T-helper 9 cell (primary cell): ENCODE measurements around the gene EMILIN3.

Experiments
- DNase-seq: peaks from one replicate; pipeline ENCODE4 v3.0.0-alpha.2; 2020
- total RNA-seq, 2 donors: gene quantifications; one replicate each; lab custom pipeline; 2026; lab: John Stamatoyannopoulos, UW

The EMILIN3 gene
- total RNA-seq = 0 to 0.07 reads per million in 2 donors

GRCh38 chr20:41366546-41367392 is at the start of gene EMILIN3:
Gene EMILIN3, minus strand, starts transcription at chr20:41366818. Its CDS starts 184 bp downstream, at chr20:41366634.
- DNase-seq = no peak

DNA sequence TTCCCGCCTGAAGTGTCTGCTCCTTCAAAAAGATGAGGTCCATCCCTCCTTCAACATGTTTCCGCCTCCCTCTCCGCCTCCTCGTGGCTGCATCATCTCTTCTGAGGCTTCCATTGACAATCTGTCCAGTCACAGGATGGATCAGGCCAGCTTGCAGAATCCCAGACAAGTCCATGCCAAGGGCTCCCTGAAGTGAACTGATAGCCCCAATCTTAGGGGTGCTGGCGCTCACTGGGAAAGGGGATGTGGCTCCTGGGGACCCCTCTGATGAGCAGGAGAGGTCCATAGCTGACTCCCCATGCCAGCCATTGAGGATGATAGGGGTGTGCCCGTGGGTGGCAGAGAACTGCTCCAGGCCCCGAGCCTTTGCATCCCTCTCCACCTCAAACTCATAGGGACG is 48.6 kb upstream of the EMILIN3 start:
- DNase-seq = no peak

DNA sequence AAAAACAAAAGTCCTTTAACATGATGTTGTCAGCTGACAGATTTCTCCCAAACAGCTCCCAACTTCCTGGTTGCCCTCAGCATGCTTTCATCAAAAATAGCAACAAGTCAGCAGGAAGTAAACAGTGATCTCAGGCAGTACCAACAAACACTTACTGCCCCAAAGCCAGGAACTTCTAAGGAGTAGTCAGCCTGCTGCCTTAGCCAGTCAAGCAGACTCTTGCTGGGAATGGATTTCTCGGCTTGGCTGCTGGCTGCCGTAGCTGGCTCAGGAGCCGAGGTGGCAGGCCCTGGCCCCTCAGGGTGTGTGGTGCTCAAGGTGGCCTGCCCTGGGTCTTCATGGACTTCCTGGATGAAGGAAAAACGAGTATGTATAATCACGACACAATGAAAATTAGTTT is 46.6 kb upstream of the EMILIN3 start:
- DNase-seq = no peak

- DNase-seq = no peak
These were observed 45.9 kb upstream of the EMILIN3 start for GRCh38 chr20:41412324-41413120.

- no peak for DNase-seq
These were observed 44.8 kb upstream of the EMILIN3 start for GRCh38 chr20:41411391-41411847.

- DNase-seq = no peak
These were observed 42.4 kb upstream of the EMILIN3 start for GRCh38 chr20:41408986-41409385.

- no peak for DNase-seq
These were observed 41.7 kb upstream of the EMILIN3 start for GRCh38 chr20:41408156-41408794.

DNA sequence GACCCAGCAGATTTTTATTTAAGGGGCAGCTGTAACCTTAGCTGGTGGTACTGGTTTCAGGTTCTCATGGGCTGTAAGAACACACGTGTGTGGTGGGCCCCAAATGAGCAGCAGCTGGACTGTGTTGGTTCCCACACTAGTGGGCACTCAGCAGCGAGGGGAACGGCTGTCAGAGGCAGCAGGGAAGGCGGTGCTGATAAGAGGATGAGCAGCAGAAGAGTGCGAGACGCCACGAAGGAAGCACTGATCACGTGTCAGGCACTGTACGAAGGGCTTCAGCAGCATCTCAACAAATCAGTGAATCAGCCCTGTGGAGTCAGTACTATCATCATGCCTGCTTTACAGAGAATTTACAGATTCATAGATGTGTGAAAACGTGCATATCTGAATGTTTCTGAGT is 41.0 kb upstream of the EMILIN3 start:
- no peak for DNase-seq

DNA sequence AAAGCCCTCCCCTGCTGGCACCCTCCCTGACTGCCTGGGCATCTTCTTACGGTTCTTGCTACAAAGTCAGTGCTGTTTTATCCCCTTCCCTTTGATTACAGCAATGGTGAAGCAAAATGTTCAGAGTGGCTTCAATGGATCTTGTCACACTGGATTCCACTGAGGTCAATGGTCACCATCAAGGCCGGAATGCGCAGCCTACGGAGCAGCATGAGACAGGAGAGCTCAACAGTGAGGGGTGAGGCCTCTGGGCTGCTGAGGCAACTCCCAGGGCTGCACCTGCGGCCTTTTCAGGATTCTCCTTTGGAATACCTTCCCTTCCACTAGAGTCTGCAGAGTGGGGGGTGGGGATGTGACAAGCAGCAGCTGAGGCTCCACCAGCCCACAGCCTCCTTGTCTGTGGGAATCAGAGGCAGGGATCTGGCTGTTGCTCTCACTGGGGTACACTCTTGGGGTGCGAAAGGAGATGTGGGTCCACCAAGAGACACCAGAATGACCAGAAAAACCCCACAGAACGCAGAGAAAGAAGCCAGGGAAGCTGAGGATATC is 40.4 kb upstream of the EMILIN3 start:
- DNase-seq = no peak

GRCh38 chr20:41406353-41406752 is 39.7 kb upstream of the EMILIN3 start:
- DNase-seq = no peak

DNA sequence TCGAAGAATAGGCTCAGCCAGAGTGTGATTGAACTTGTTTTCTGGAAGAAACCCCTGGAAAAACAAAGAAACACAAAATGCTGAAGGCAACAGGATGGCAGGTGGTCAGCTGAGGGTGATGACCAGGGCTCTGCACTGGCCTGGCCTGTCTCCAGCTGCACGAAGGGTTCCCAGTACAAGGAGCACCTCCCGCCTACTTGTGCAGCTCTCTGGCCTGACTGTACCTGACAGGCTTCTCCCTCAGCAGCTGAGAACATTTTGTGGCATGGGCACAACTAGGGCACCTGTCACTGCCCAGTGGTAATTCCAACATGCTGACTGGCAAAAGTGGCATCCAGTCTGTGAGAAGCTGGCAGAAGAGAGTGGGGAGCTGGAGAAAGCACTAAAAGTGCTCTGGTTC is 38.8 kb upstream of the EMILIN3 start:
- DNase-seq = no peak

- DNase-seq = no peak
These were observed 37.0 kb upstream of the EMILIN3 start for GRCh38 chr20:41403604-41404003.

DNA sequence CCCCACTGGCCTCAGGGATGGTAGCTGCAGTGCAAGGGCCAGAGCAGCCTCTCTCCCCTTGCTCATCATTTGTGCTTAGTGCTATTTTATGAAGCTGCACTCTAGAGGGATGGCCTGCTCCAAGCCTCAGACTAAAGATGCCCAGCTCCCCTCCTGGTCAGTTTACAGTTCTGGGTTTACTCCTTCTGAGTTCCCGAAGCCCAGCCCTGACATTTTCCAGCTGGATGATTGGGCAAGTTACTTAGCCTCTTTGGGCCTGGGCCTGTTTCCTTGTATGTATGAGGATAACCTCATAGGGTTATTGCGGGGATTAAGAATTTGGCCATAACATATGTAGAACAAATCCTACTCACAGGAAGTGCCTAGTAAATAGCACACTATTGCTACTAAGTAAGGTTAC is 31.8 kb upstream of the EMILIN3 start:
- no peak for DNase-seq

DNA sequence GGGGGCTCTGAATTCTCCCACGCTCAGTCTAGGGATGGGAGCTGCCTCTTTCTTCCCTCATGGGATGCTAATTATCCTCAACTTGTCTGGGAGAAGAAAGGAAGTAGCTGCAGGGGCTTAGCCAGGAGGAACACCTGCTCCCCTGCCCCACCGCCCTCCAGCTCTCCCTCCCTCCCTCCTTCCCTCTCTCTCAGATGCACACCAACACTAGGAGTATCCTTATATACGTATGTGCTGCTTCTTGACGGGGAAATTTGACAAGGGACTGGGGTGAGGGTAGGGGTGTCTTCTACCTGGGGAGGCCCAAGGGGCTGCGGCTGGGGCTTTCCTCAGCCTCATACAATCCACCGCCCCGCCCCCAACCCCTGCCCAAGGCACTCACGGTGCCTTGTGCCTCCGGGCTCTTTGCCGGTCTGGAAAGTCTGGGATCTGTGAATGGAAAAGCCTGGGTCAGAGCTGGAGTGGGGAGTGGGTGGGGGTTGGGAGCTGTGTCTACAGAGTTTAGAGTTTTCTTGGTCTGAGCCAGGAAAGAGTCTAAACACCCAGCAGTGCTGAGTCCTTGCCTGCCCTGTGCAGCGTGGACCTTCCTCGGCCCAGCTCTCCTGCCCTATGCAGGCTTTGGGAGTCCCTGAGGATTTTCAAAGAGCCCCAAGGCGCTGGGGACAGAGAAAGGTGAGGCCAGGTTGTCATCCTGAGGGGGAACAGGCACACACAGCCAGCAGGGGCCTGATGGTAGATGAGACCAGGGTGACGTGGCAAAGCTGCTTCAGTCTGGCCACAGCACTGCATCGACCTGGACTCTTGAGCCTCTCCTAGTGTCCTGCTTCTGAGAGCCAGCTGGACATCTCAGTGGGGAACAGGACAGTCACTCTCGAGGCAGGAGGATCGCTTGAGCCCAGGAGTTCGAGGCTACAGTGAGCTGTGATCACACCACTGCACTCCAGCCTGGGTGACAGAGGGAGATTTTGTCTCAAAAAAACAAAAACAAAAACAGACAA is 29.3 kb upstream of the EMILIN3 start:
- DNase-seq = no peak

DNA sequence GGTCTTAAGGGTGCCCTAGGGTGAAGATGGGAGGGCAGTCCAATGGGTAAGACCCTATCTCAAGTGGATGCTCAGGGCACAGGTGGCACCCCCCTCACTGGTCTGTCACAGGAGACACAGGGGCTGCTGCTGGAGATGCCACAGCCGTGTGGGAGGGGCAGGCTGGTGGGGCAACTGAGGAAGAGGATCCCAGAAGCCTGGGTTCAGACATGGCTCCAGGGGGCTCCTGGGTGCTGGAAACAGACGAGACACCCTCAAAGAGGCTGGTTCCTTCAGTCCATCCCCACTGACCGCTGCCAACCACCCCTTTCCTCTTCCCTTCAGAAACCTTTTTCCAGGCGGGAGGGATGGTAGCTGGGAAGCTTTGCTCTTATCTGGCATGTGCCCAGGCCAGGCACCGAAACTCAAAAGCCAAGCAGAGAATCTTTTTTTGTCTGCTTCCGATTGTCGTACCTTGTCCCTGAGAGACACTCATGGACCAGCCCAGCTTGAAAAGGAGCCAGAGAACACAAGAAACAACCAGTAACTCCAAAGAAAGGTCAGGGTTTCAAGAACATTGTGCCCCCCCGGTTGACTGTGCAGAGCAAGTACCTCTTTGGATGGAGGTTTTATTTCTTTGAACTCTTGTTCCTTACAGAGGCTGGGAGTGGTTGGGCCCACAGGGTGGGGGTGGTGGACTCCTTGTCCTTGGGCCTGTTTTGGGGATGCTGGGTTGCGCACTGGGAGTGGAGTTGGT is 28.5 kb upstream of the EMILIN3 start:
- no peak for DNase-seq

GRCh38 chr20:41394081-41394480 is 27.5 kb upstream of the EMILIN3 start:
- DNase-seq = no peak

GRCh38 chr20:41393705-41394066 is 27.1 kb upstream of the EMILIN3 start:
- no peak for DNase-seq

DNA sequence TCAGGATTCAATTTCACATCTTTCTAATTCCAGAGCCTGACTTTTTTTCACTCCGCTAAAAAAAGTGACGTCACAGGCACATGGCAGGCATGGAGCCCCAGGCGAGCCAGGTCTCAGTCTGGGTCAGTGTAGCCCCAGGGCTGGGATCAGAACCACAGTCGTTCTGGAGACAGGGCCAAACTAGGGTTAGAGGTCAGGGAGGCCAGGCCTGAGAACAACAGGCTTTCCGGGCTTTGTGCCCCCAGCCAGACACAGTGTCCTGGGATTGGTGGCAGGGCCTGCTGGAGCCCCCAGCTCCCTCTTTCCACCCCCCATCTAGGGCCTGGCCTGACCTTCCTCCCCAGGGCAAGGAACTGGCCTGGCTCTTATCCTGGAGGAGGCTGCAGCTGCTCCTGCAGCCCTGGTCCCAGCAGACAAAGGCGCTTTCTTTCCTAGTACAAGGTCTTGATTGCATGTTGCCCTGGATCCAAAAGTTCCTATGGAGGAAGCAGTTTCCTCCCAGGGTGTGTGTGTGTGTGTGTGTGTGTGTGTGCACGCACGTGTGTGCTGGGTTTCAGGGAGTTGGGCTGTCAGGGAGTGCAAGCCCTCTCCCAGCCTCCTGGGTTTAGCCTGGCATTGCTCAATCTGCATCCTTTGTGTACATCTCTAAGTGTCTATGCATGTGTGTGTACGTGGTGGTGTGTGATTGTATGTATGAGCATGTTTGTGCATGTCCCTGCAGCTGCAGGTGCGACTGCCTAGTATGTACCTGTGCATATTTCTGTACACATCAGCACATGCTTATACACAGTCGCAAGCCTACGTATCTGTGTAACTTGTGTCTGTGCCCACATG is 26.5 kb upstream of the EMILIN3 start:
- DNase-seq = no peak

DNA sequence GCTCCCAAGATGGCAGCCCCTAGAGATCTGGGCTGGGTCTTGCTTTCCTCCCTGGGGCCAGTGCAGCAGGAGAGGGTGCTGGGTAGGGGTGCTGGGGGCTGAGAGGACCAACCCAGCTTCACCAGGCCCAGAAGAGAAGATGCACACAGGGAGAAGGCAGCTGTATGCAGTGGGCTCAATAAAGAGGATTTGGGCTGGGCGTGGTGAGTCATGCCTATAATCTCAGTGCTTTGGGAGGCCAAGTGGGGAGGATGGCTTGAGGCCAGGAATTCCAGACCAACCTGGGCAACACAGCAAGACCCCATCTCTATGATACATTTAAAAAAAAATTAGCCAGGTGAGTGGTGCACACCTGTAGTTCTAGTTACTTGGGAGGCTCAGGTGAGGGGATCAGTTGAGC is 25.7 kb upstream of the EMILIN3 start:
- no peak for DNase-seq

GRCh38 chr20:41391587-41392001 is 25.0 kb upstream of the EMILIN3 start:
- no peak for DNase-seq
